Activated CD4-positive, CD25-positive, alpha-beta regulatory T cell treated with anti-CD3 and anti-CD28 coated beads, Interleukin-2, amount 50 U/mL, for 72 hours (primary cell): ENCODE measurements around the gene FBF1.
"Not testable (repeated sequence)": the region's sequence is repeated elsewhere in the genome, so short reads cannot be mapped to it uniquely, and the experiment has no call there.

ENCODE experiments used
- DNase-seq: peaks from one replicate; pipeline ENCODE4 v3.0.0; 2021

The FBF1 gene

DNA sequence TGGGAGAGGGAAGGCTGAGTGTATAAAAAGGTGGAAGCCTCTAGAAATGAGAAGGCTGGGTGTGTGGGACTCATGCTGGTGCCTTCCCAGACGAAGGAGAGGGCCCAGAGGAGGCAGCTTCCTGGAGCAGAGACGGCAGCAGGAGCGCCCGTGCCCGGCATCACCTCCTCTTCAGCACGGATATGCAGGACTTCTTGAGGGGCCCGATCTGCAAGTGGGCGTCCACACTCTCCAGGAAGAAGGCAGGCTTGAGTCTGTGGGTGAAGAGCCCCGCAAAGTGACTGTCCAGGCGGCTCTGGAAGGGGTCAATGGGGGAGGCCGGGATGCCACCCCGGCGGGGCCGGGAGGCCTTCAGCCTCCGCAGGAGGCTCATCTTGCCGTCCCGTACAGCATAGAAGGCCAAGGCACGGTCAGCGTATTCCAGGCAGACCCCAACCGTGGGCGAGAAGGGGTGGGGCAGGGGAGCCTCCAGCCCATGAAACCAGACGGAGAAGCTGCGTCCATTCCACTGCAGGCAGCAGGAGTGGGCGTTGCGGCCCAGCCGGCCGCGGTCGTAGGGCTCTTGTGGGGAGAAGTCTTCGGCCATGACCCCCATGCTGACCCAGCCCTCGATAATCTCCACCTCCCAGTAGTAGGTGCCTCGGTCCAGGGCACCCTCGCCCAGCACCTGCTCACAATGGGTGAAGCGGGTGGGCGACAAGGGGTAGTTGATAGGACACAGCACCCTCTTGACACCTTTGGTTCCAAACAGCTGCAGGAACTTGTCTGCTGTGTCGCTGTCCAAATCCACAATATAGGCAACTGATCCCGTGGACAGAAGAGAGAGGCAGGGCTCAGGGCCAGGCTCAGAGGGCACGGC, 66.3 kb downstream of the FBF1 start:
- DNase-seq, result no peak

DNA sequence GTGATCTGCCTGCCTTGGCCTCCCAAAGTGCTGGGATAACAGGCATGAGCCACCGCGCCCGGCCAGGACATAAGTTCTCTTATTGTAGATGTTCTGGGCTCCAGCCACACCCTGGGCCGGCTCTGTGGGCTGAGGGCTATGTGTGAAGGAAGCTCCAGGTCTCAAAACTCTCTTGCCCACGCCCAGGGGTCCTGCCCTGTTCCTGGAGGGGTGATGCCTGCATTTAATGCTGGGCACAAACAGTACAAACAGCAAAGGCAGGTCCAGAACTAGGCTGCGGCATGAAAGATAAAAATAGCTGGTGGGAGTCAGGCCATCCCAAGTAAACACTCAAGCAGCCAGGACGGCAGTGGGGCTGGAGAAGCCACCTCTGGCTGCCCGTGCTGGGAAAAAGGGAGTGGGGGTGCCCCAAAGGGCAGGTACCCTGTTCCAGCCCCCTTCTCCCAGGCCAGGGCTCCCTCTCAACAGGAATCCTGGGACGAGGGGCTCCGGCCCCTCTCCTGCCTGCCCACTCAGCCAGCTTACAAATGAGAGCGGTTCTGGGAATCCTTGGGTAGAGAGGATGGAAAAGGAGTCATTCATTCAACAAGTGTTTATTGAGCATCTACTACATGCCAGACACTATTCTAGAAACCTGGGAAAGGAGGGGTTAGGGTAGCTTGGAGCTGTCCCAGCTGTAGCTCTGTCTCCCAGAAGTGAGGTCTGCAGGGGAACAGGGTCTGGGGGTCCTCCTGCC, 67.1 kb downstream of the FBF1 start:
- DNase-seq, result no peak

DNA sequence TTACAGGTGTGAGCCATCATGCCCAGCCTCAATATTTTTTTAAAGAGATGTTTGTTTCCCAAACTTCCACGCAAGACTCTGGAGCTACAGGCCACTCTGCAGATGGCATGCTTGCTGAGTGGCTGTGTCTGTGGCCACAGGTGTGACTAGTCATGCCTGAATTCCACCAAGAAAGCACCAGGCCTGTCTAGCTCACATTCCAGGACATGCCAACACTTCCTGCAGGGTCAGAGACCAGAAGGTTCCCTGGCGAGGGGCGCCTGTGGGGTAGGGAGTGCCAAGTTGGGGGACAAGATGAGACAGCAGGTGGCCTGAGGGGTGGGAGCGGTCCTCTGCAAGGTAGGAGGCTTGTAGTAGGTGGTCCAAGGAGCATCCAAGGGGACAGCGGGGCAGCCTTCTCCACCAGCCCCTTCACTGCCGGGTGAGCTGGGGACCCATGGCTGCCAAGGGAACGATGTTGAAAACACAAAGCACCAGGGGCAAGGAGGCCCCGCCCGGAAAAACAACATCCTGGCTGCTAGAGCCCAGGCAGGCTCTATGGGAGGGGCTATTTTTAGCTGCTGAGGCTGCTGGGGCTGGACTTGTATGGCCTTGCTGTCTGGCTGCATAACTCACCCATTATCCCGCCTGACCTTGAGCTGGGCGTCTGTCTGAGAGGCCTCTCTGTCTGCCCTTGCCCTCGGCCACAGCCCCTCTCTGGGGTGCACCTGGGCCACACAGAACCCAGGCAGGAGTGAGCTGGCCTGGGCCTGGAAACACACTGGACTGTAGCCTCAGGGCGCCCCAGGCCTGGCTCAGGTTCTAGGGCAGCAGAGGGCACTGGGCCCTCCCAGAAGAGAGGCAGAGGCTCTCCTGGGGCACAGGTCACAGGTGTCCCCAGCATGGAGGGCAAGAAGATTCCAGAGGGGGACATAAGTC, 68.1 kb downstream of the FBF1 start:
- no peak for DNase-seq

DNA sequence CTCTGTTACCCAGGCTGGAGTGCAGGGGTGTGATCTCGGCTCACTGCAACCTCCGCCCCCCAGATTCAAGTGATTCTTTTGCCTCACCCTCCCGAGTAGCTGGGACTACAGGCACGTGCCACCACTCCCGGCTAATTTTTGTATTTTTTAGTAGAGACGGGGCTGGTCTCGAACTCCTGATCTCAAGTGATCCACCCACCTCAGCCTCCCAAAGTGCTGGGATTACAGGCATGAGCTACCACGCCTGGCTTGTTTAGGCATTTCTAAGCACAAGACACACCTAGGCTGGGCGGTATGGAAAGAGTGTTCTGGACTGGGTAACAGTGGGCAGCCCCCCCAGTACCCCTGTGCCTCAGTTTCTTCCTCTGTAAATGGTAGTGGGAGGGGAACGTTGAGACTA, 70.6 kb downstream of the FBF1 start:
- not testable (repeated sequence) for DNase-seq

DNA sequence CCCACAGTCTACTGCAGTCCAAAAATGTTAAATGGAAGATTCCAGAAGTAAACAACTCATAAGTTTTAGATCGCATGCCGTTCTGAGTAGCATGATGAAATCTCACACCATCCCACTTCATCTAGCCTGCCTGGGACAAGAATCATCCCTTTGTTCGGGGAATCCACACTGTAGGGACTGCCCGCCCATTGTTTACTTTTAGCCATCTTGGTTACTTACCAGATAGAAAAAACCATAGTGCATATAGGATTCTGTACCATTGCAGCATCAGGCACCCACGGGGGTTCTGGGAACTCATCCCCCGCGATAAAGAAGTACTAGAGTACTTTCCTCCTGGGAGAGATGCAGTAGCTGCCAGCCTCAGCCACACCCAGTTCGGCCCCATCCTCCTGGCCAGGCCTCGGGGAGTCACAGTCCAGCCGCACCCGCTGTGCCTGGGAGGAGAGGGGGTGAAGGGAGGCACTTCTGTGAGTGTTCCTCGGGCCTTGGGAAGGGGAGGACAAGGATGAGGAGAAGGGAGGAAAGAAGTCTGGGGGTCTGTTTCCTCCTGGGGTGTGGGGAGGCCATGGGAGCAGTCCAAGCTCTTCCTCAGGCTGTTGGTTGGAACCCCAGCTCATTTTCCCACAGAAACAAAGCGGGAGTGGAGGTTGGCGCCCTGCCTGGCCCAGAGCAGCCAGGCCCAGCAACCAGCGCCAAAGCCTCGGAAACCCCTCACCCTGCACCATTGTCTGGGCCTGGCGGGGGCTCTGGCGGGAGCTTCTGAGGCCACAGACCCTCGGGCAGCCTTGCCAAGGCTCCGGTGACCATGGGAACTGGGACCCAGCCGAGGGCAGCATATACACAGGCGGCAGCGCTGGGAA, 71.3 kb downstream of the FBF1 start:
- no peak for DNase-seq

- not testable (repeated sequence) for DNase-seq
These were observed 72.0 kb downstream of the FBF1 start for GRCh38 chr17:75868730-75869281.

GRCh38 chr17:75865404-75866188, 75.2 kb downstream of the FBF1 start:
- DNase-seq, result not testable (repeated sequence)

DNA sequence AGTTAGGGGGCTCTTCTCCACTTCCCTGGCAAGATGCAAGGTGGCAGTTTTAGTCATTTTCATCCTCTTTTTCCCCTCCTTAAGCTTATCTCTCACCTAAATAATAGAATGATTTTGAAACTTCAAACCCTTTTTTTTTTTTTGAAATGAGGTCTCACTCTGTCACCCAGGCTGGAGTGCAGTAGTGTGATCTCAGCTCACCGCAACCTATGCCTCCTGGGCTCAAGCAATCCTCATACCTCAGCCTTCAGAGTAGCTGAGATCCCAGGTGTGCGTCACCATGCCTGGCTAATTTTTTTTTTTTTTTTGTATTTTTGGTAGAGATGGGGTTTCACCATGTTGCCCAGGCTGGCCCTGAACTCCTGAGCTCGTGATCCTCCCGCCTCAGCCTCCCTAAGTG, 76.0 kb downstream of the FBF1 start:
- DNase-seq, result not testable (repeated sequence)

GRCh38 chr17:75864448-75864871, 76.4 kb downstream of the FBF1 start:
- DNase-seq, result no peak

- no peak for DNase-seq
These were observed 78.9 kb downstream of the FBF1 start for GRCh38 chr17:75861927-75862317.
